H1 (cell line): Measurements from ENCODE around the gene THOC6. TPM values are rescaled to one million over a fixed set of nuclear protein-coding genes. Genes with fewer than 3 reads are reported as not detected.
"Not testable (repeated sequence)": the region's sequence is repeated elsewhere in the genome, so short reads cannot be mapped to it uniquely, and the experiment has no call there.

Experiments
- CTCF ChIA-PET: fragments of 300-600 bp; sonication (Branson Sonifier 250); formaldehyde crosslinking; loops from one replicate; lab custom pipeline; 2021; ENCODE audit not compliant: partially characterized antibody; lab: Charles Lee
- POLR2A ChIA-PET: fragments of 300-600 bp; sonication (Branson Sonifier 250); formaldehyde crosslinking; loops from one replicate; lab custom pipeline; 2021; ENCODE audit warnings: inconsistent platforms; ENCODE audit not compliant: partially characterized antibody; lab: Charles Lee
- DNase-seq, 2 experiments: peaks; one replicate each; pipeline versions ENCODE4 v3.0.0 to v3.0.0-alpha.2; 2010 to 2022; ENCODE audit warnings: low spot score in 2 of 2, low read depth in 1 of 2, mixed read lengths in 1 of 2
- FAIRE-seq: peaks from 2 replicates; lab custom pipeline; 2011; peaks lifted over from hg19 to GRCh38; lab: Jason Lieb, UNC
- H2AFZ ChIP-seq: 2 replicates; pipeline ENCODE4 v1.8.1; 2012; ENCODE audit warnings: low read length, inconsistent platforms
- H2AK5ac ChIP-seq: 2 replicates; pipeline ENCODE4 v1.6.1; 2013; ENCODE audit warnings: low read depth, low read length
- H2BK120ac ChIP-seq: replicated peaks from 2 replicates; pipeline ENCODE3; 2013; ENCODE audit warnings: low read depth, low read length, inconsistent platforms
- H2BK12ac ChIP-seq: 2 replicates; pipeline ENCODE4 v1.6.1; 2013; ENCODE audit warnings: low read depth, low read length
- H2BK15ac ChIP-seq: 2 replicates; pipeline ENCODE4 v1.6.1; 2013; ENCODE audit warnings: low read length
- H2BK20ac ChIP-seq: 2 replicates; pipeline ENCODE4 v1.6.1; 2013; ENCODE audit warnings: low read length
- H2BK5ac ChIP-seq: 2 replicates; pipeline ENCODE4 v1.6.1; 2013; ENCODE audit warnings: low read depth, low read length
- H3K14ac ChIP-seq: 2 replicates; pipeline ENCODE4 v1.6.1; 2013; ENCODE audit warnings: inconsistent platforms; ENCODE audit not compliant: insufficient read length
- H3K18ac ChIP-seq: 2 replicates; pipeline ENCODE4 v1.6.1; 2013; ENCODE audit warnings: low read length; ENCODE audit errors: extremely low read depth
- H3K23ac ChIP-seq: 2 replicates; pipeline ENCODE4 v1.6.1; 2013; ENCODE audit warnings: inconsistent platforms; ENCODE audit not compliant: insufficient read length
- H3K23me2 ChIP-seq: 2 replicates; pipeline ENCODE4 v1.6.1; 2013; ENCODE audit warnings: low read depth, low read length
- H3K27ac ChIP-seq: 2 replicates; pipeline ENCODE4 v1.6.1; 2011; ENCODE audit warnings: low read depth, low read length, inconsistent platforms
- H3K27me3 ChIP-seq, 4 experiments: replicated peaks in 1 of 4; 1 replicate in 1 of 4; 2 replicates in 3 of 4; pipeline versions ENCODE4 v1.6.1 to v1.8.1; 2011 to 2013; ENCODE audit warnings: low read length in 3 of 4, mild to moderate bottlenecking in 3 of 4, inconsistent platforms in 2 of 4, mixed read lengths in 2 of 4, moderate library complexity in 1 of 4; ENCODE audit not compliant: control insufficient read depth in 3 of 4, insufficient read depth in 3 of 4; ENCODE audit errors: extremely low read depth in 1 of 4
- H3K36me3 ChIP-seq, 4 experiments: 2 replicates each; pipeline versions ENCODE4 v1.6.1 to v1.8.1; 2011 to 2013; ENCODE audit warnings: mild to moderate bottlenecking in 4 of 4, low read length in 3 of 4, moderate library complexity in 2 of 4, control low read depth in 1 of 4, inconsistent platforms in 1 of 4; ENCODE audit not compliant: insufficient read depth in 4 of 4, control insufficient read depth in 2 of 4
- H3K4ac ChIP-seq: replicated peaks from 2 replicates; pipeline ENCODE3; 2013; ENCODE audit warnings: low read length, low read depth, mixed read lengths, inconsistent platforms; ENCODE audit not compliant: insufficient read length
- H3K4me1 ChIP-seq, 4 experiments: replicated peaks in 1 of 4; 1 replicate in 1 of 4; 2 replicates in 3 of 4; pipeline versions ENCODE4 v1.6.1 to v1.8.1; 2011 to 2013; ENCODE audit warnings: low read length in 3 of 4, inconsistent platforms in 2 of 4, mixed read lengths in 1 of 4; ENCODE audit not compliant: insufficient read depth in 4 of 4, control insufficient read depth in 3 of 4
- H3K4me2 ChIP-seq, 2 experiments: 2 replicates each; pipeline versions ENCODE4 v1.6.1 to v1.8.1; 2011 to 2013; ENCODE audit warnings: low read depth in 2 of 2, low read length in 2 of 2, control low read depth in 1 of 2, inconsistent platforms in 1 of 2, mild to moderate bottlenecking in 1 of 2; ENCODE audit not compliant: insufficient read depth in 1 of 2
- H3K4me3 ChIP-seq, 4 experiments: fragments of 200-600, 300-600 bp in 1 of 4; sonication (generic), shearing (Covaris generic), sonication (Bioruptor Twin) in 1 of 4; 2 replicates each; pipeline versions ENCODE4 v1.5.1 to v1.8.1; 2011 to 2016; ENCODE audit warnings: low read length in 4 of 4, low read depth in 3 of 4, control low read depth in 2 of 4, inconsistent platforms in 2 of 4, mild to moderate bottlenecking in 2 of 4, mixed read lengths in 1 of 4, moderate library complexity in 1 of 4; ENCODE audit not compliant: insufficient read depth in 2 of 4; ENCODE audit errors: extremely low read depth in 1 of 4
- H3K56ac ChIP-seq: replicated peaks from 2 replicates; pipeline ENCODE3; 2013; ENCODE audit warnings: low read depth, mild to moderate bottlenecking, mixed read lengths, low read length, inconsistent platforms; ENCODE audit not compliant: insufficient read length
- H3K79me1 ChIP-seq: 2 replicates; pipeline ENCODE4 v1.6.1; 2013; ENCODE audit warnings: low read depth, low read length, control low read depth
- H3K79me2 ChIP-seq, 2 experiments: 2 replicates each; pipeline versions ENCODE4 v1.6.1 to v1.8.1; 2012 to 2013; ENCODE audit warnings: low read length in 2 of 2, mild to moderate bottlenecking in 2 of 2, inconsistent platforms in 1 of 2; ENCODE audit not compliant: insufficient read depth in 2 of 2, control insufficient read depth in 1 of 2
- H3K9ac ChIP-seq, 4 experiments: replicated peaks in 1 of 4; 1 replicate in 1 of 4; 2 replicates in 3 of 4; pipeline versions ENCODE4 v1.6.1 to v1.8.1; 2011 to 2013; ENCODE audit warnings: low read depth in 3 of 4, low read length in 3 of 4, control low read depth in 2 of 4, mild to moderate bottlenecking in 2 of 4, moderate library complexity in 2 of 4, inconsistent platforms in 1 of 4; ENCODE audit errors: extremely low read depth in 1 of 4
- H3K9me3 ChIP-seq, 2 experiments: 2 replicates each; pipeline versions ENCODE4 v1.6.1 to v1.8.1; 2012 to 2013; ENCODE audit warnings: mild to moderate bottlenecking in 2 of 2, moderate library complexity in 2 of 2, control low read depth in 1 of 2, inconsistent platforms in 1 of 2, low read depth in 1 of 2, low read length in 1 of 2, mixed read lengths in 1 of 2; ENCODE audit not compliant: insufficient read depth in 2 of 2
- H4K20me1 ChIP-seq, 2 experiments: replicated peaks in 1 of 2; 2 replicates each; pipeline versions ENCODE3 to v1.8.1; 2011 to 2013; ENCODE audit warnings: inconsistent platforms in 2 of 2, low read length in 2 of 2, mild to moderate bottlenecking in 1 of 2; ENCODE audit not compliant: insufficient read depth in 2 of 2, control insufficient read depth in 1 of 2
- H4K5ac ChIP-seq: 2 replicates; pipeline ENCODE4 v1.6.1; 2013; ENCODE audit warnings: low read length, low read depth, mixed read lengths, inconsistent platforms; ENCODE audit not compliant: insufficient read length
- H4K8ac ChIP-seq: 2 replicates; pipeline ENCODE4 v1.8.0; 2013; ENCODE audit warnings: mild to moderate bottlenecking, moderate library complexity, low read length, inconsistent platforms; ENCODE audit not compliant: insufficient read depth; ENCODE audit errors: extremely low read depth
- H4K91ac ChIP-seq: replicated peaks from 2 replicates; pipeline ENCODE3; 2013; ENCODE audit warnings: low read length, mixed read lengths, inconsistent platforms; ENCODE audit not compliant: insufficient read length
- WGBS, 2 experiments: shearing (Covaris generic) in 1 of 2; methylation state at CpG; one replicate each; pipeline versions ENCODE4 v1.1.6 to v1.1.7; 2013 to 2015; ENCODE audit warnings: low lambda C conversion rate in 2 of 2, mixed read lengths in 2 of 2, inconsistent platforms in 1 of 2, low coverage in 1 of 2, missing lambda C conversion rate in 1 of 2; ENCODE audit not compliant: insufficient replicate concordance in 2 of 2, insufficient coverage in 1 of 2, insufficient read length in 1 of 2; ENCODE audit errors: extremely low coverage in 1 of 2, missing lambda C conversion rate in 1 of 2; 5-methylcytosine and 5-hydroxymethylcytosine counted together
- polyA plus RNA-seq, 7 experiments: library from polyadenylated mRNA; depleted of rRNA in 3 of 7; stranded (reverse) in 5 of 7; unstranded in 2 of 7; fragments of >200 nt in 5 of 7; fragments of 200-250 nt in 2 of 7; gene quantifications; 1 replicate in 5 of 7; 2 replicates in 1 of 7; 4 replicates in 1 of 7; pipeline versions ENCODE4 v1.2.1 to v1.2.3, GENCODE V29; 2011 to 2013; ENCODE audit warnings: missing spikeins in 2 of 7, mixed read lengths in 2 of 7
- total RNA-seq: library from RNA; stranded (reverse); fragmentation: NEBNext Ultra II Directional; extraction: Animal tissue kit (Norgen Biotek cat#: 25700); gene quantifications from 2 replicates; pipeline ENCODE4 v1.2.1, GENCODE V29; 2021

The THOC6 gene
- total and polyA plus RNA-seq, 2 of the 8 experiments (the other 6 are each of a cell fraction or from before 2014, with no cell fraction given): 78.5 to 111 TPM

DNA sequence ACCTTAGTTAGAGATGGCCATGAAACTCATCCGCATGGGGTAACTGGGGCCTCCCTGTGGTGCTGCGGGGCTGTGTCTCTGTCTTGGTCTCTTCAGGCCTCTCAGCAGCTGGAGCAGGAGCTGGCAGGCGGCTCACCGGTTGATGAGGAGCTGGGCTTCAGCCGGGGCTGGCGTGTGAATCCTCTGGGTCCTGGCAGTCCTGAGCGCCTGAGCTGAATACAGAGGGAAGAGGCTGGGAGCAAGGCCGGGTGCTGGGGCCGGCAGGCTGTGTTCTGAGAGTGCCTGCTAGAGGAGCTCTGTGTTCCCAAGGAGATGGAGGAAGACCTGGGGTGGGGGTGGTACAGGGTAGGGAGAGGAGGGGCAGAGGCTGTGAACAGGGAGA lies 31.9 kb downstream of the THOC6 start:
- not testable (repeated sequence) for H2BK15ac ChIP-seq, H3K27me3 ChIP-seq, H3K23me2 ChIP-seq, H3K4me2 ChIP-seq, H3K79me2 ChIP-seq, H3K36me3 ChIP-seq, H4K91ac ChIP-seq, H2BK12ac ChIP-seq, H3K27ac ChIP-seq, H2AFZ ChIP-seq, H3K79me1 ChIP-seq, DNase-seq, H3K56ac ChIP-seq, H2BK120ac ChIP-seq, H3K18ac ChIP-seq, H2BK5ac ChIP-seq, H3K23ac ChIP-seq, H3K14ac ChIP-seq, FAIRE-seq, H3K4me3 ChIP-seq, H2AK5ac ChIP-seq, H2BK20ac ChIP-seq, H3K4ac ChIP-seq, H3K9ac ChIP-seq, H4K5ac ChIP-seq, H3K9me3 ChIP-seq, H4K8ac ChIP-seq
- ChIA-PET CTCF (interaction anchor here (0.7 to 6.6 kb wide), 9 partner anchors 8 to 119 kb away, joined by 3 to 88 read pairs (median 4); no protein-coding TSS in a partner anchor), POLR2A (interaction anchor here (0.8 to 12.7 kb wide), 24 partner anchors 8 to 79 kb away, joined by 3 to 140 read pairs (median 5); partner anchors contain the start of genes CLDN6, HCFC1R1, THOC6 and TNFRSF12A)
- peaks cover 5 to 17% (median 6%) of the 10 kb centered on the region in 4 experiments; a peak in 6 of 7 replicates for H3K4me1 ChIP-seq
- 69% methylated on average over 8 of the region's 9 CpGs; no CpG with 5 or more reads in 1 of the 2 experiments for WGBS, 2 experiments
- peaks cover 7 to 13% of the 10 kb centered on the region in 2 experiments for H4K20me1 ChIP-seq
